Activated T-helper 1 cell treated with Interleukin-2 at 50 U/mL for 16 hours (primary cell): ENCODE results near the gene RAI14.
"Not testable (repeated sequence)": the region's sequence is repeated elsewhere in the genome, so short reads cannot be mapped to it uniquely, and the experiment has no call there.

Experiments
- DNase-seq: peaks from one replicate; pipeline ENCODE4 v3.0.0-alpha.2; 2020; ENCODE audit warnings: low read depth

RAI14 gene

GRCh38 chr5:34699155-34700077 is 43.3 kb downstream of the RAI14 start:
- no peak for DNase-seq

- no peak for DNase-seq
Measured at GRCh38 chr5:34700078-34700452, 43.9 kb downstream of the RAI14 start.

DNA sequence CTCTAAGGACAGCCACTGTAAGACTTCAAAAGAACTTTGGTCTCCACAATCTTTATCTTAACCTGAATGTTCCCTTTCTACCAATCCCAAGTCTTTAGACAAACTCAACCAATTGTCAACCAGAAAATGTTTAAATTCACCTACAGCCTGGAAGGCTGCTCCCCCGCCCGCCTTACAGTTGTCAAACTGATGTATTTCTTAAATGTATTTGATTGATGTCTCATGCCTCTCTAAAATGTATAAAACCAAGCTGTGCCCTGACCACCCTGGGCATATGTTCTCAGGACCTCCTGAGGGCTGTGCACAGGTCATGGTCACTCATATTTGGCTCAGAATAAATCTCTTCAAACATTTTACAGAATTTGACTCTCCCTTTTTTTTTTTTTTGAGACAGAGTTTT is 45.3 kb downstream of the RAI14 start:
- not testable (repeated sequence) for DNase-seq

- no peak for DNase-seq
Measured at GRCh38 chr5:34703767-34704713, 47.9 kb downstream of the RAI14 start.

DNA sequence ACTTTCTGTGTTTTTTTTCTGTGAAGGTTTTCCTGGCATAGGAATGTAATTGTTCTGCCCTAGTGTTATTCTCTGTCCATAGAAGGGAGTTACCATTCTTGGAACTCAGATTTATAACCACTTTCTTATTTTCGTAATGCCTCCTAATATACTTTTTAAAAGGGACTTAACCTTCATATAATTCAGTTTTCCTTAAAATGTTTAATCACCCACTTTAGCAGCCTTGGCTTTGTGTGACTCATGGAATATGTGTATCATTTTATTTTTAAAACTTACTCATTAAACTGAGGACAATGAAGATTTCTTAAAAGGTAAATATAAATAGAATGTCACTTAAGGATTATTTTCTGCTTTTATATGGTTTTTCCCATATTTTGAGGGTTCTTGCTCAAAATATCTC is 50.0 kb downstream of the RAI14 start:
- no peak for DNase-seq

DNA sequence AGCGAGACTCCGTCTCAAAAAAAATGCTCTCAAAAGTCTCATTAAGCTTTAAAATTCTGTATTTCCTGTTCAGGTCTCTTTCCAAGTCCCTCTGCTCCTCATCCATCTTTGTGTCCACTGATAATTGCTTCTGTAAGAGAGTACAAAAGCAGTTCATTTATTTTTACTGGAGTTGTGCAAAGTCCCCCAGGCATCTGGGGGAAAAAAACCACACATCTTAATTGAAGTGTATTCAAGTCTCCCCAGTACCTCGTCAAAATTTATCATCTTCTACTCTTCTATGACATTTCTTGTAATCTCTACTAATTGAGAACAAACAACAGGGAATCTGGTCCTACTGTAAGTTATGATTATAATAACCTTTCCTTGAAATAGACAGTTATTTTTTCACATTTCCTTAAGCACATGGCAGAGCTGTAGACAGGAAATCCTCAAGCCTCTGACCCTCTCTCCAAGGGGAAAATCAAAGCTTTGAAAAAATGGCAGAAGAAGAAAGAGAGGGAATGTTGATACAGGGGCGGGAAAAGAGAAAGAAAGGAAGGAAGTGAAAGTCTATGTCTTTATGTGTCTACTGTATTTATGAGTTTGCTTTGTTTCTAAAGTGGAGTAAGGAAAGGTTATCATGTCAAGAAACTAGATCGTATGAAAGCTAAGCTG is 51.5 kb downstream of the RAI14 start:
- DNase-seq: no peak

DNA sequence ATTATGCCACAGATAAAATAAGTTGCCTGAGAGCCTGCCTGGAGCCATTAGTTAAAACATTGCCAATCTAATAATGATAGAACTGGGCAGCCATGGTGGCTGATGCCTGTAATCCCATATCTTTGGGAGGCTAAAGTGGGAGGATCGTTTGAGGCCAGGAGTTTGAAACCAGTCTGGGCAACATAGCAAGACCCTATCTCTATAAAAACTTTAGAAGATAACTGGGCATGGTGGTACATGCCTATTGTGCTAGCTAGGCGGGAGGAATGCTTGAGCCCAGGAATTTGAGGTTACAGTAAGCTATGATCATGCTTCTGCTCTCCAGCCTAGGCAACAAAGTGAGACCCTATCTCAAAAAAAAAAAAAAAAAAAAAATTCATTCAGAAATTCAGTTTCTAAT is 52.6 kb downstream of the RAI14 start:
- DNase-seq: no peak

- DNase-seq: no peak
Measured at GRCh38 chr5:34709861-34710673, 53.9 kb downstream of the RAI14 start.

DNA sequence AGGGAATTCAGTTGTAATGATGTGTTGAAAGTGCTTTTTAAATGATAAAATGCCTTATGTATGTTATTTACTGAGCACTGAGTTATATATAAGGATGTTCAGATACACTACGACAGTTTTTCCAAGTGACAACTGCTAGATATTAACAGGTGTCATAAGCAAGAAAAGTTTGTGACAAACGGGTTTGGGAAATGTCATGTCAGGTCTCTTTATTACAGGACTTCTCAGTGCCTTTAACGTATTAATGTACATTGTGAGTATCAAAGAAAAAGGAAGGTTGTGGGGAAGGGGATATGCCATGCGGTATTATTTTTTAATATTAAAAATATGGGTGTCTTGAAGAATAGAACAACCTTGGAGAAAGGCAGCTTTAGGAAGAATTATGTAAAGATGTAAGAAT is 56.4 kb downstream of the RAI14 start:
- DNase-seq: no peak

- DNase-seq: no peak
Measured at GRCh38 chr5:34715711-34716110, 59.6 kb downstream of the RAI14 start.

DNA sequence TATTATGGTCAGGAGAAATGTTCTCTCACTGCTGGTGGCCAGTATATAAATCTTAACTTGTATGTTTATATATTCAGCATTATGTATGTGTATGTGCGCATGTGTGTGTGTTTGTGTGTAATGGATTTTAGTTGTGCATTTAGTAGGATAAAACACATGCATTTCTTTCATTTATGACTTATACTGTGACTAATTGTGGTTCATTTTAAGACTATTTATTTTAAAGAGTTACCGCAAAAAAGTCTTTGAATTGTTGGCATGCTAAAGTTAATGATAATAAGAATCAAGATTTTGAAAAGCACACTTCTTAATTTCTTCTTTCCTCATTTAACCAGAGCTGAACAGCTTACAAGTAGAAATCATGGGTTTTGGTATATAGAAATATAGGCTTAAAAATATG is 60.9 kb downstream of the RAI14 start:
- DNase-seq: no peak

DNA sequence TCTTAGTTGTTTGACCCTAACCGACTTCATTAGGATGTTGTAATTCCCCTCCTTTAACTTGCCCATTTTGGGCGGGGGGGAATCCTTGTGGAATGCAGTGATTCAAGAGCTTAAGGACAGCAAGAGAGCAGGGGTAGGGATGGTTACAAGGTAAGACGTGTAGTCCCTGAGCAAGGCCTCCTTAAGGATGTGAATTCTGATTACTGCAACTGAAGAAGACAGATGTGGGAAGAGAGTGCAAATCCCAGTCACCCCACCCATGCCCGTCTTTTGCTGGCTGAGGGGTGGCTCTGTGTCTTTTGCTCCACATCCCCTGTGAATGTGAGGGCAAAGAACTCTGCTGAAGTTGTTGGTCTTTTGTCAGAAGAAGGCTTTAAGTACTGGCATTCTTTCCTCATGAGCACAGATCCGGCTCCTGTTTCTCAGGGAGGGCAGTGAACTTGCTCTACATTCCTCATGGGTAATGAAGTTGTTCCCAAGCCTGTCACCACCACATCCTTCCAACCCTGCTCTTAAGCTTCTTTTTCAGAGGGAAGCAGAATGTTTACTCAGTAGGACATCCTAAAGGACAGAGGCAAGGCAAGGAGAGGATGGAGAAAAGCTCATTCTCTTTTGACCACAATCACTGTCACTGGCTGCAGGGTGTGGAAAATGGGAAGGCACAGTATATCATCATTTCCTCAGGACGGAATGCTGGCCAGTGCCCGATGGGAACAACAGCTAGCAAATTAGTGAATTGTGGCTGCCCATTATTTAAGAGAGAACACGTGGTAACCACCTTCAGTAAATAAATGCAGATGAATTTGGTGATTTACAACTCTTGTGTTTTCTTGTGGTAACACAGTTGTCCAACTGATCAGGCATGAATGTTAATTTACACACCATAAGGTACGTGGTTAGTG is 61.5 kb downstream of the RAI14 start:
- no peak for DNase-seq

- no peak for DNase-seq
Measured at GRCh38 chr5:34718516-34718915, 62.4 kb downstream of the RAI14 start.

- no peak for DNase-seq
Measured at GRCh38 chr5:34719029-34719428, 62.9 kb downstream of the RAI14 start.

- DNase-seq: no peak
Measured at GRCh38 chr5:34721327-34721726, 65.2 kb downstream of the RAI14 start.

- no peak for DNase-seq
Measured at GRCh38 chr5:34722183-34722582, 66.1 kb downstream of the RAI14 start.

GRCh38 chr5:34724741-34725140 is 68.6 kb downstream of the RAI14 start:
- no peak for DNase-seq

DNA sequence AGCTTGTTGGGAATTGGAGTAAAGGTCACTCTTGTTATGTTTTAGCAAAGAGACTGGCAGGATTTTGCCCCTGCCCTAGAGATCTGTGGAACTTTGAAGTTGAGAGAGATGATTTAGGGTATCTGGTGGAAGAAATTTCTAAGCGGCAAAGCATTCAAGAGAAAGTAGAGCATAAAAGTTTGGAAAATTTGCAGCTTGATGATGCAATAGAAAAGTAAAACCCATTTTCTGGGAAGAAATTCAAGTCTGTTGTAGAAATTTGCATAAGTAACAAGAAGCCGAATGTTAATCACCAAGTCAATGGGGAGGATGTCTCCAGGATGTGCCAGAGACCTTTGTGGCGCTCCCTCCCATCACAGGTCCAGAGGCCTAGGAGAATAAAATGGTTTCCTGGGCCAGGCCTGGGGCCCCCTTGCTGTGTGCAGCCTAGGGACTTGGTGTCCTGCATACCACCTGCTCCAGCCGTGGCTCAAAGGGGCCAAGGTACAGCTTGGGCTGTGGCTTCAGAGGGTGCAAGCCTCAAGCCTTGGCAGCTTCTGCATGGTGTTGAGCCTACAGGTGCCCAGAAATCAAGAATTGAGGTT is 71.1 kb downstream of the RAI14 start:
- DNase-seq: not testable (repeated sequence)

GRCh38 chr5:34728236-34728635 is 72.1 kb downstream of the RAI14 start:
- no peak for DNase-seq
